Measurements from ENCODE around the gene ARRDC1.

ARRDC1 gene

DNA sequence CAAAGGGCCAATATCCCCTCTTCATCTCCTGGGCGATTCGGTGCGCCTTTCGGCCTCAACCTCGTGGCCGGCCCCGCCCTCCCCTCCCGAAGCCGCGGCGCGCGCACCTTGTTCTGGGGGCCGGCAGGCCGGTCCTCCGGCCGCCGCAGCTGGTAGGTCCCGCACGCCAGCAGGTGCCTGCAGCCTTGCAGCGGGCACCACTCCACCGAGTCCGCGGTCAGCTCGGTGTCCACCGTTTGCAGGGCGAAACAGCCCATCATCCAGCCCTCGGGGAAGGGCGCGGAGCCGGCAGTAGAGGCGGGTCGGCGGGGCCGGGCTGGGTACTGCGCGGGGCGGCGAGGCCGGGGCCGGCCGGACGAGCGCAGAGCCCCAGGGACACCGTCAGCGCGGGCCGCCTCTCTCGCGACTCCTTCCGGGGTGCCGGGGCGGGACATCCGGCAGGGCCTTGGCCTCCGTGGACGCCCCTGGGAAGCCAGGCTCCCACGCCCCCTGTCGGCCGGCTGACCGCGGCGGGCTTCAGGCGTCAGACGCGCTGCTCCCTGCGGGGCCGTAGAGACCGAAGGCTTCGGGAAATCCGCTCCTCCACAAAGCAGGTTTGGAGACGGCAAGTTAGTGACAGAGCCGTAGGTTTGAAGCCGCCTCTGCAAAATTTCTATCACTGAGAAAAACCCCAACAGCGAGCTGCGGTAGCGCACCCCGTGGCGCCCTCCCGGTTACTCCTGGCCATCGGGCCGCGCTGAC lies 26.8 kb upstream of the ARRDC1 start, which contains the start of gene DPH7 (continued):
- TF ChIP-seq, protein P1, sequence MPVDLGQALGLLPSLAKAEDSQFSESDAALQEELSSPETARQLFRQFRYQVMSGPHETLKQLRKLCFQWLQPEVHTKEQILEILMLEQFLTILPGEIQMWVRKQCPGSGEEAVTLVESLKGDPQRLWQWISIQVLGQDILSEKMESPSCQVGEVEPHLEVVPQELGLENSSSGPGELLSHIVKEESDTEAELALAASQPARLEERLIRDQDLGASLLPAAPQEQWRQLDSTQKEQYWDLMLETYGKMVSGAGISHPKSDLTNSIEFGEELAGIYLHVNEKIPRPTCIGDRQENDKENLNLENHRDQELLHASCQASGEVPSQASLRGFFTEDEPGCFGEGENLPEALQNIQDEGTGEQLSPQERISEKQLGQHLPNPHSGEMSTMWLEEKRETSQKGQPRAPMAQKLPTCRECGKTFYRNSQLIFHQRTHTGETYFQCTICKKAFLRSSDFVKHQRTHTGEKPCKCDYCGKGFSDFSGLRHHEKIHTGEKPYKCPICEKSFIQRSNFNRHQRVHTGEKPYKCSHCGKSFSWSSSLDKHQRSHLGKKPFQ (tag by site-specific recombination; IDR thresholded peaks at IDR 0.05) = no peak
- TF ChIP-seq ZNF416 (tag by site-specific recombination; IDR thresholded peaks at IDR 0.05) = no peak
- no peak for TF ChIP-seq ZNF777 (tag by site-specific recombination; IDR thresholded peaks at IDR 0.05; ENCODE audit: borderline replicate concordance)
- TF ChIP-seq, protein P2, sequence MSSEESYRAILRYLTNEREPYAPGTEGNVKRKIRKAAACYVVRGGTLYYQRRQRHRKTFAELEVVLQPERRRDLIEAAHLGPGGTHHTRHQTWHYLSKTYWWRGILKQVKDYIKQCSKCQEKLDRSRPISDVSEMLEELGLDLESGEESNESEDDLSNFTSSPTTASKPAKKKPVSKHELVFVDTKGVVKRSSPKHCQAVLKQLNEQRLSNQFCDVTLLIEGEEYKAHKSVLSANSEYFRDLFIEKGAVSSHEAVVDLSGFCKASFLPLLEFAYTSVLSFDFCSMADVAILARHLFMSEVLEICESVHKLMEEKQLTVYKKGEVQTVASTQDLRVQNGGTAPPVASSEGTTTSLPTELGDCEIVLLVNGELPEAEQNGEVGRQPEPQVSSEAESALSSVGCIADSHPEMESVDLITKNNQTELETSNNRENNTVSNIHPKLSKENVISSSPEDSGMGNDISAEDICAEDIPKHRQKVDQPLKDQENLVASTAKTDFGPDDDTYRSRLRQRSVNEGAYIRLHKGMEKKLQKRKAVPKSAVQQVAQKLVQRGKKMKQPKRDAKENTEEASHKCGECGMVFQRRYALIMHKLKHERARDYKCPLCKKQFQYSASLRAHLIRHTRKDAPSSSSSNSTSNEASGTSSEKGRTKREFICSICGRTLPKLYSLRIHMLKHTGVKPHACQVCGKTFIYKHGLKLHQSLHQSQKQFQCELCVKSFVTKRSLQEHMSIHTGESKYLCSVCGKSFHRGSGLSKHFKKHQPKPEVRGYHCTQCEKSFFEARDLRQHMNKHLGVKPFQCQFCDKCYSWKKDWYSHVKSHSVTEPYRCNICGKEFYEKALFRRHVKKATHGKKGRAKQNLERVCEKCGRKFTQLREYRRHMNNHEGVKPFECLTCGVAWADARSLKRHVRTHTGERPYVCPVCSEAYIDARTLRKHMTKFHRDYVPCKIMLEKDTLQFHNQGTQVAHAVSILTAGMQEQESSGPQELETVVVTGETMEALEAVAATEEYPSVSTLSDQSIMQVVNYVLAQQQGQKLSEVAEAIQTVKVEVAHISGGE (tag by site-specific recombination; conservative IDR thresholded peaks at IDR 0.05; ENCODE audit: low read depth) = peak; percentile 96
- no peak for TF ChIP-seq ZNF24 (tag by site-specific recombination; IDR thresholded peaks at IDR 0.05)
- no peak for TF ChIP-seq ZNF366 (tag by site-specific recombination; conservative IDR thresholded peaks at IDR 0.05)
- no peak for TF ChIP-seq ZNF626 (tag by site-specific recombination; IDR thresholded peaks at IDR 0.05)
- peak; percentile 12; the same call in 1 of the 2 replicates for TF ChIP-seq ZSCAN16 (tag by site-specific recombination; IDR thresholded peaks at IDR 0.05)
- TF ChIP-seq ZNF223 (tag by site-specific recombination; IDR thresholded peaks at IDR 0.05) = no peak
- no peak for TF ChIP-seq ZNF488 (tag by site-specific recombination; IDR thresholded peaks at IDR 0.05)
- TF ChIP-seq ZNF292 (tag by site-specific recombination; IDR thresholded peaks at IDR 0.05; ENCODE audit: borderline replicate concordance, low read depth) = no peak
- 0 out of 2 replicates have a peak, but pooled peaks have one; percentile 43 for TF ChIP-seq ZNF324 (tag by site-specific recombination; IDR thresholded peaks at IDR 0.05)
- TF ChIP-seq SALL2 (tag by site-specific recombination; IDR thresholded peaks at IDR 0.05; ENCODE audit: borderline replicate concordance) = no peak
- TF ChIP-seq ZNF398 (tag by site-specific recombination; IDR thresholded peaks at IDR 0.05) = no peak
- TF ChIP-seq PRDM4 (tag by site-specific recombination; IDR thresholded peaks at IDR 0.05) = no peak
- peak; percentile 56; the same call in 1 of the 2 replicates for TF ChIP-seq YY2 (tag by site-specific recombination; IDR thresholded peaks at IDR 0.05)
- TF ChIP-seq ZNF830 (tag by site-specific recombination; IDR thresholded peaks at IDR 0.05; ENCODE audit: low read depth) = no peak
- TF ChIP-seq MEIS1 (CRISPR knock-in tag; IDR thresholded peaks at IDR 0.05; ENCODE audit: borderline replicate concordance) = peak; percentile 24; the same call in 1 of the 2 replicates
- TF ChIP-seq ZBTB7A (tag by site-specific recombination; IDR thresholded peaks at IDR 0.05; ENCODE audit: low read depth) = peak; percentile 35; the same call in 1 of the 2 replicates
- 0 out of 2 replicates have a peak, but pooled peaks have one; percentile 50 for TF ChIP-seq ZNF785 (tag by site-specific recombination; IDR thresholded peaks at IDR 0.05)
- TF ChIP-seq ZBTB48 (tag by site-specific recombination; IDR thresholded peaks at IDR 0.05) = peak; percentile 81
- TF ChIP-seq ZNF394 (tag by site-specific recombination; IDR thresholded peaks at IDR 0.05; ENCODE audit: borderline replicate concordance) = peak; percentile 54; the same call in 1 of the 2 replicates
- TF ChIP-seq ZEB2 (tag by site-specific recombination; IDR thresholded peaks at IDR 0.05) = no peak
- peak; percentile 91 for TF ChIP-seq ZNF423 (tag by site-specific recombination; IDR thresholded peaks at IDR 0.05)
- TF ChIP-seq ZNF274 (IDR thresholded peaks at IDR 0.05; ENCODE audit: low read length) = no peak
- TF ChIP-seq ZNF274 (tag by site-specific recombination; IDR thresholded peaks at IDR 0.05; ENCODE audit: borderline replicate concordance) = no peak
- no peak for TF ChIP-seq GLI4 (tag by site-specific recombination; IDR thresholded peaks at IDR 0.05)
- TF ChIP-seq ZNF768 (tag by site-specific recombination; IDR thresholded peaks at IDR 0.05) = no peak
- peak; percentile 49; the same call in 1 of the 2 replicates for TF ChIP-seq ZNF121 (tag by site-specific recombination; IDR thresholded peaks at IDR 0.05)
- TF ChIP-seq ZBTB20 (tag by site-specific recombination; IDR thresholded peaks at IDR 0.05) = peak; percentile 80
